Measurements from ENCODE around the gene THAP7.

- TF ChIP-seq EZH2phosphoT487 (IDR thresholded peaks at IDR 0.05; ENCODE audit: borderline replicate concordance, low read length), result no peak
- TF ChIP-seq, protein P1, sequence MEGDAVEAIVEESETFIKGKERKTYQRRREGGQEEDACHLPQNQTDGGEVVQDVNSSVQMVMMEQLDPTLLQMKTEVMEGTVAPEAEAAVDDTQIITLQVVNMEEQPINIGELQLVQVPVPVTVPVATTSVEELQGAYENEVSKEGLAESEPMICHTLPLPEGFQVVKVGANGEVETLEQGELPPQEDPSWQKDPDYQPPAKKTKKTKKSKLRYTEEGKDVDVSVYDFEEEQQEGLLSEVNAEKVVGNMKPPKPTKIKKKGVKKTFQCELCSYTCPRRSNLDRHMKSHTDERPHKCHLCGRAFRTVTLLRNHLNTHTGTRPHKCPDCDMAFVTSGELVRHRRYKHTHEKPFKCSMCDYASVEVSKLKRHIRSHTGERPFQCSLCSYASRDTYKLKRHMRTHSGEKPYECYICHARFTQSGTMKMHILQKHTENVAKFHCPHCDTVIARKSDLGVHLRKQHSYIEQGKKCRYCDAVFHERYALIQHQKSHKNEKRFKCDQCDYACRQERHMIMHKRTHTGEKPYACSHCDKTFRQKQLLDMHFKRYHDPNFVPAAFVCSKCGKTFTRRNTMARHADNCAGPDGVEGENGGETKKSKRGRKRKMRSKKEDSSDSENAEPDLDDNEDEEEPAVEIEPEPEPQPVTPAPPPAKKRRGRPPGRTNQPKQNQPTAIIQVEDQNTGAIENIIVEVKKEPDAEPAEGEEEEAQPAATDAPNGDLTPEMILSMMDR (IDR thresholded peaks at IDR 0.05; ENCODE audit: low read depth, low read length, poor library complexity, severe bottlenecking), result no peak
Measured at GRCh38 chr22:21047035-21047661, 45.2 kb upstream of the THAP7 start.
